IMR-90 (cell line): ENCODE results near the gene TCP1.

ENCODE experiments used
- CEBPB ChIP-seq: IDR thresholded peaks from 2 replicates; pipeline ENCODE4 v1.6.1; 2012; ENCODE audit warnings: low read depth, low read length, improper control_type of control experiment
- CHD1 ChIP-seq: IDR thresholded peaks from 2 replicates; pipeline ENCODE4 v1.6.1; 2012; ENCODE audit warnings: low read depth, low read length, improper control_type of control experiment
- FOS ChIP-seq: fragments of 150-350 bp; IDR thresholded peaks from 2 replicates; pipeline ENCODE4 v1.6.1; 2016; ENCODE audit warnings: low read depth, low read length
- MXI1 ChIP-seq: IDR thresholded peaks from 2 replicates; pipeline ENCODE4 v1.6.1; 2012; ENCODE audit warnings: low read depth, mild to moderate bottlenecking, low read length, moderate library complexity, borderline replicate concordance
- POLR2A ChIP-seq: IDR thresholded peaks from 2 replicates; pipeline ENCODE4 v1.6.1; 2012; ENCODE audit warnings: mild to moderate bottlenecking, low read depth, low read length
- RAD21 ChIP-seq: IDR thresholded peaks from 2 replicates; pipeline ENCODE4 v1.6.1; 2012; ENCODE audit warnings: low read length, improper control_type of control experiment
- RCOR1 ChIP-seq: IDR thresholded peaks from 2 replicates; pipeline ENCODE4 v1.6.1; 2012; ENCODE audit warnings: mild to moderate bottlenecking, low read length, improper control_type of control experiment; ENCODE audit not compliant: insufficient replicate concordance
- TF ChIP-seq, protein P1 (sequence below): conservative IDR thresholded peaks from 2 replicates; pipeline ENCODE4 v1.5.1; 2012; ENCODE audit warnings: mild to moderate bottlenecking, low read depth, low read length, improper control_type of control experiment

DNA sequence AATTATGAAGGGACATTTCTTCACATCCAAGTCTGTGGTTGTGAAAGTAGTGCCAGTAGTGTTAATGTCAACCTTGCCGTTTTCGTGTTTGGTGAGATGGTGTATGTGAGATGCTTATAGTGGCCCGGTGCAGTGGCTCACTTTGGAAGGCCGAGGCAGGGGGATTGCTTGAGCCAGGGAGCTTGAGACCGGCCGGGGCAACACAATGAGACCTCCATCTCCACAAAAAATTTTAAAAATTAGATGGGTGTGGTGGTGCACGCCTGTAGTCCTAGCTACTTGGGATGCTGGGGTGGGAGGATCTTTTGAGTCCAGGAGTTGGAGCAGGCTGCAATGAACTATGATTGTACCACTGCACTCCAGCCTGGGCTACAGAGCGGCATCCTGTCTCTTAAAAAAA lies 48.1 kb upstream of the TCP1 start:
- TF ChIP-seq, protein P1, sequence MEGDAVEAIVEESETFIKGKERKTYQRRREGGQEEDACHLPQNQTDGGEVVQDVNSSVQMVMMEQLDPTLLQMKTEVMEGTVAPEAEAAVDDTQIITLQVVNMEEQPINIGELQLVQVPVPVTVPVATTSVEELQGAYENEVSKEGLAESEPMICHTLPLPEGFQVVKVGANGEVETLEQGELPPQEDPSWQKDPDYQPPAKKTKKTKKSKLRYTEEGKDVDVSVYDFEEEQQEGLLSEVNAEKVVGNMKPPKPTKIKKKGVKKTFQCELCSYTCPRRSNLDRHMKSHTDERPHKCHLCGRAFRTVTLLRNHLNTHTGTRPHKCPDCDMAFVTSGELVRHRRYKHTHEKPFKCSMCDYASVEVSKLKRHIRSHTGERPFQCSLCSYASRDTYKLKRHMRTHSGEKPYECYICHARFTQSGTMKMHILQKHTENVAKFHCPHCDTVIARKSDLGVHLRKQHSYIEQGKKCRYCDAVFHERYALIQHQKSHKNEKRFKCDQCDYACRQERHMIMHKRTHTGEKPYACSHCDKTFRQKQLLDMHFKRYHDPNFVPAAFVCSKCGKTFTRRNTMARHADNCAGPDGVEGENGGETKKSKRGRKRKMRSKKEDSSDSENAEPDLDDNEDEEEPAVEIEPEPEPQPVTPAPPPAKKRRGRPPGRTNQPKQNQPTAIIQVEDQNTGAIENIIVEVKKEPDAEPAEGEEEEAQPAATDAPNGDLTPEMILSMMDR, result no peak
- TF ChIP-seq POLR2A (no peak), MXI1 (no peak), FOS (no peak), RAD21 (no peak), RCOR1 (no peak), CHD1 (no peak), CEBPB (no peak)
